T-helper 2 cell treated with Interferon-gamma antibody and Interleukin-4, amounts not matched to agents 5 μg/mL and 100 μg/mL, for 36 hours (primary cell): ENCODE data around the gene STX1A.
A peak's percentile ranks its signal among the peaks of the same experiment; 100 is the strongest.

Experiments used
- DNase-seq: peaks from one replicate; pipeline ENCODE4 v3.0.0; 2021; ENCODE audit warnings: low spot score
- H3K27ac Mint-ChIP-seq: one replicate; pipeline ENCODE4 v1.8.0; 2021; ENCODE audit warnings: mild to moderate bottlenecking, mixed read lengths
- H3K27me3 Mint-ChIP-seq: one replicate; pipeline ENCODE4 v1.8.0; 2021; ENCODE audit warnings: low read depth, mixed read lengths
- H3K36me3 Mint-ChIP-seq: one replicate; pipeline ENCODE4 v1.8.0; 2021; ENCODE audit warnings: low read depth, mixed read lengths
- H3K4me1 Mint-ChIP-seq: one replicate; pipeline ENCODE4 v1.8.0; 2021; ENCODE audit warnings: low read depth, mixed read lengths
- H3K4me3 Mint-ChIP-seq: one replicate; pipeline ENCODE4 v1.8.0; 2022; ENCODE audit warnings: mild to moderate bottlenecking, moderate library complexity, mixed read lengths
- H3K9me3 Mint-ChIP-seq: one replicate; pipeline ENCODE4 v1.8.0; 2021; ENCODE audit warnings: mixed read lengths

The STX1A gene

GRCh38 chr7:73740212-73740611, 20.7 kb upstream of the STX1A start:
- DNase-seq: no peak
- Mint-ChIP-seq H3K36me3 (peaks cover 3% of the 10 kb centered on the region), H3K27me3 (no peaks in the 10 kb centered on the region), H3K4me3 (peak overlapping the region; percentile 43), H3K9me3 (no peaks in the 10 kb centered on the region), H3K4me1 (peaks cover 5% of the 10 kb centered on the region), H3K27ac (no peak overlapping the region)

GRCh38 chr7:73739387-73739767, 19.9 kb upstream of the STX1A start:
- peaks cover 3% of the 10 kb centered on the region for H3K36me3 Mint-ChIP-seq
- no peaks in the 10 kb centered on the region for H3K9me3 Mint-ChIP-seq
- peaks cover 7% of the 10 kb centered on the region for H3K4me1 Mint-ChIP-seq
- H3K27ac Mint-ChIP-seq: peak overlapping the region; percentile 83
- H3K4me3 Mint-ChIP-seq: peak overlapping the region; percentile 95
- H3K27me3 Mint-ChIP-seq: no peaks in the 10 kb centered on the region
- DNase-seq: no peak

GRCh38 chr7:73738612-73739386, 19.3 kb upstream of the STX1A start, which contains the start of gene ABHD11:
Gene ABHD11 (minus strand): TSS chr7:73738802. CDS start chr7:73738770, 32 bp downstream.
- H3K4me1 Mint-ChIP-seq: peaks cover 7% of the 10 kb centered on the region

GRCh38 chr7:73738220-73738611, 18.7 kb upstream of the STX1A start:
- peak overlapping the region; percentile 97 for H3K27ac Mint-ChIP-seq
- no peaks in the 10 kb centered on the region for H3K9me3 Mint-ChIP-seq
- peaks cover 7% of the 10 kb centered on the region for H3K4me1 Mint-ChIP-seq
- H3K27me3 Mint-ChIP-seq: no peaks in the 10 kb centered on the region
- H3K36me3 Mint-ChIP-seq: peaks cover 3% of the 10 kb centered on the region
- H3K4me3 Mint-ChIP-seq: peak overlapping the region; percentile 95
- DNase-seq: peak; percentile 39

More at GRCh38 chr7:73738612-73739386, 19.3 kb upstream of the STX1A start, which contains the start of gene ABHD11:
- peak within 1 kb of the TSS; percentile 95 for H3K4me3 Mint-ChIP-seq
- H3K36me3 Mint-ChIP-seq: peaks cover 3% of the 10 kb centered on the region
- peak within 1 kb of the TSS; percentile 97 for H3K27ac Mint-ChIP-seq
- peak; percentile 94 for DNase-seq
- no peaks in the 10 kb centered on the region for H3K27me3 Mint-ChIP-seq
- H3K9me3 Mint-ChIP-seq: no peaks in the 10 kb centered on the region

- no peak for DNase-seq
- Mint-ChIP-seq H3K4me3 (peak overlapping the region; percentile 95), H3K27me3 (no peaks in the 10 kb centered on the region), H3K4me1 (peaks cover 7% of the 10 kb centered on the region), H3K9me3 (no peaks in the 10 kb centered on the region), H3K36me3 (peaks cover 3% of the 10 kb centered on the region), H3K27ac (peak overlapping the region; percentile 97)
Measured at GRCh38 chr7:73737491-73738219, 18.2 kb upstream of the STX1A start.

- peaks cover 3% of the 10 kb centered on the region for H3K36me3 Mint-ChIP-seq
- H3K9me3 Mint-ChIP-seq: no peaks in the 10 kb centered on the region
- peaks cover 7% of the 10 kb centered on the region for H3K4me1 Mint-ChIP-seq
- DNase-seq: no peak
- peak overlapping the region; percentile 95 for H3K4me3 Mint-ChIP-seq
- H3K27ac Mint-ChIP-seq: no peak overlapping the region
- no peaks in the 10 kb centered on the region for H3K27me3 Mint-ChIP-seq
Measured at GRCh38 chr7:73736885-73737284, 17.4 kb upstream of the STX1A start.

GRCh38 chr7:73735528-73735905, 16.0 kb upstream of the STX1A start:
- peaks cover 3% of the 10 kb centered on the region for H3K36me3 Mint-ChIP-seq
- DNase-seq: no peak
- H3K27me3 Mint-ChIP-seq: peaks cover under 1% of the 10 kb centered on the region
- H3K4me3 Mint-ChIP-seq: no peak overlapping the region
- H3K4me1 Mint-ChIP-seq: peaks cover 7% of the 10 kb centered on the region
- H3K27ac Mint-ChIP-seq: no peak overlapping the region
- H3K9me3 Mint-ChIP-seq: no peaks in the 10 kb centered on the region

- peaks cover 7% of the 10 kb centered on the region for H3K4me1 Mint-ChIP-seq
- peaks cover 3% of the 10 kb centered on the region for H3K27me3 Mint-ChIP-seq
- no peak overlapping the region for H3K4me3 Mint-ChIP-seq
- peaks cover 3% of the 10 kb centered on the region for H3K36me3 Mint-ChIP-seq
- peak; percentile 77 for DNase-seq
- H3K9me3 Mint-ChIP-seq: no peaks in the 10 kb centered on the region
- peak overlapping the region; percentile 67 for H3K27ac Mint-ChIP-seq
Measured at GRCh38 chr7:73734619-73735527, 15.4 kb upstream of the STX1A start.

GRCh38 chr7:73732397-73732796, 12.9 kb upstream of the STX1A start:
- no peaks in the 10 kb centered on the region for H3K9me3 Mint-ChIP-seq
- peaks cover 3% of the 10 kb centered on the region for H3K36me3 Mint-ChIP-seq
- H3K27ac Mint-ChIP-seq: no peak overlapping the region
- no peak for DNase-seq
- H3K4me1 Mint-ChIP-seq: peaks cover 2% of the 10 kb centered on the region
- H3K4me3 Mint-ChIP-seq: no peak overlapping the region
- peaks cover 9% of the 10 kb centered on the region for H3K27me3 Mint-ChIP-seq

GRCh38 chr7:73730485-73730884, 11.0 kb upstream of the STX1A start:
- H3K4me1 Mint-ChIP-seq: peaks cover 2% of the 10 kb centered on the region
- H3K27ac Mint-ChIP-seq: no peak overlapping the region
- H3K9me3 Mint-ChIP-seq: no peaks in the 10 kb centered on the region
- no peak overlapping the region for H3K4me3 Mint-ChIP-seq
- H3K36me3 Mint-ChIP-seq: no peaks in the 10 kb centered on the region
- peaks cover 9% of the 10 kb centered on the region for H3K27me3 Mint-ChIP-seq
- DNase-seq: no peak

- no peak for DNase-seq
- Mint-ChIP-seq H3K9me3 (no peaks in the 10 kb centered on the region), H3K4me3 (no peak overlapping the region), H3K27ac (no peak overlapping the region), H3K4me1 (no peaks in the 10 kb centered on the region), H3K27me3 (peaks cover 9% of the 10 kb centered on the region), H3K36me3 (no peaks in the 10 kb centered on the region)
Measured at GRCh38 chr7:73728551-73728950, 9.1 kb upstream of the STX1A start.

GRCh38 chr7:73727952-73728351, 8.5 kb upstream of the STX1A start:
- Mint-ChIP-seq H3K36me3 (no peaks in the 10 kb centered on the region), H3K4me1 (no peaks in the 10 kb centered on the region), H3K4me3 (no peak overlapping the region), H3K9me3 (no peaks in the 10 kb centered on the region), H3K27me3 (peaks cover 9% of the 10 kb centered on the region), H3K27ac (no peak overlapping the region)
- DNase-seq: no peak

GRCh38 chr7:73726083-73726466, 6.6 kb upstream of the STX1A start:
- H3K4me3 Mint-ChIP-seq: no peak overlapping the region
- DNase-seq: no peak
- H3K27me3 Mint-ChIP-seq: peaks cover 13% of the 10 kb centered on the region
- no peaks in the 10 kb centered on the region for H3K9me3 Mint-ChIP-seq
- no peaks in the 10 kb centered on the region for H3K4me1 Mint-ChIP-seq
- no peaks in the 10 kb centered on the region for H3K36me3 Mint-ChIP-seq
- no peak overlapping the region for H3K27ac Mint-ChIP-seq
